GM21447 (cell line): Measurements from ENCODE around the gene LRRC8E.

Experiments
- ATAC-seq: cut with Tn5 transposase; IDR thresholded peaks from one replicate; pipeline ENCODE4 v1.9.1; 2021; ENCODE audit not compliant: unreplicated experiment

The LRRC8E gene

GRCh38 chr19:7918615-7919421 lies 30.5 kb downstream of the LRRC8E start:
- ATAC-seq, result no peak

GRCh38 chr19:7919610-7920518 lies 31.6 kb downstream of the LRRC8E start, which contains the start of gene SNAPC2:
SNAPC2 (plus strand) TSS chr19:7920338; CDS start chr19:7920367, 29 bp downstream.
- ATAC-seq, result no peak

- ATAC-seq, result no peak
These were observed 32.4 kb downstream of the LRRC8E start for GRCh38 chr19:7920519-7921301.

- ATAC-seq, result no peak
These were observed 33.1 kb downstream of the LRRC8E start for GRCh38 chr19:7921302-7921966.

GRCh38 chr19:7921967-7922835 lies 33.9 kb downstream of the LRRC8E start:
- ATAC-seq, result no peak

- ATAC-seq, result no peak
These were observed 34.5 kb downstream of the LRRC8E start for GRCh38 chr19:7922836-7923195.

- ATAC-seq, result no peak
These were observed 35.2 kb downstream of the LRRC8E start for GRCh38 chr19:7923295-7924191.

- no peak for ATAC-seq
These were observed 35.9 kb downstream of the LRRC8E start for GRCh38 chr19:7924241-7924640.

- ATAC-seq, result no peak
These were observed 36.4 kb downstream of the LRRC8E start for GRCh38 chr19:7924651-7925170.

GRCh38 chr19:7925171-7925851 lies 37.0 kb downstream of the LRRC8E start:
- no peak for ATAC-seq

- ATAC-seq, result no peak
These were observed 37.9 kb downstream of the LRRC8E start, which contains the start of gene CTXN1 for GRCh38 chr19:7926021-7926726. CTXN1 (minus strand) TSS chr19:7926135; CDS start chr19:7925538, 597 bp downstream.

- no peak for ATAC-seq
These were observed 38.7 kb downstream of the LRRC8E start for GRCh38 chr19:7926727-7927604.

- no peak for ATAC-seq
These were observed 39.5 kb downstream of the LRRC8E start for GRCh38 chr19:7927605-7928333.

GRCh38 chr19:7928334-7928706 lies 40.0 kb downstream of the LRRC8E start:
- ATAC-seq, result no peak
